ENCODE data around the gene TAF8. TPM values are rescaled to one million over a fixed set of nuclear protein-coding genes. Genes with fewer than 3 reads are reported as not detected.
A peak's percentile ranks its signal among the peaks of the same experiment; 100 is the strongest.
"Not testable (repeated sequence)": the region's sequence is repeated elsewhere in the genome, so short reads cannot be mapped to it uniquely, and the experiment has no call there.

TAF8 gene
- total RNA-seq, 1 experiment from 2014 or later: 27.8 TPM

DNA sequence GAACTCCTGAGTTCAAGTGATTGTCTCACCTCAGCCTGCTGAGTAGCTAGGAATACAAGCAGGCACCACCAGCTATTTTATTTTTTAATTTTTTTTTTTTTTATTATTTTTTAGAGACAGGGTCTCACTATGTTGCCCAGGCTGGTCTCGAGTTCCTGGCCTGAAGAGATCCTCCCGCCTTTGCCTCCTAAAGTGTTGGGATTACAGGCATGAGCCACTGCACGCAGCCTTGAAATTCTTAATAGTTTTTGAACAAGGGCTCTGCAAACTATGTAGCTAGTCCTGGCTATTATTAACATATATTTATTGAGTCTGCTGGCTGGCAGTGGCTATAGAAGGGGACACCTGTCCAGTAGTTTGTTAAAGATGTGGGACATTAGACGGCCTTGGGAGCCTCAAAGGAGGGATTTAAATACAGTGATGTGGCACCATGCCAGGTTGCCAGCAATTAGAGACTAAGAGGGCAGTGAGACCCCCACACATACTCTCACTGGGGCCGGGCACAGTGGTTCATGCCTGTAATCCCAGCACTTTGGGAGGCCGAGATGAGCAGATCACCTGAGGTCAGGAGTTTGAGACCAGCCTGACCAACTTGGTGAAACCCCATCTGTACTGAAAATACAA is 21.1 kb upstream of the TAF8 start:
- no peak for DNase-seq (ENCODE audit: low spot score)

DNA sequence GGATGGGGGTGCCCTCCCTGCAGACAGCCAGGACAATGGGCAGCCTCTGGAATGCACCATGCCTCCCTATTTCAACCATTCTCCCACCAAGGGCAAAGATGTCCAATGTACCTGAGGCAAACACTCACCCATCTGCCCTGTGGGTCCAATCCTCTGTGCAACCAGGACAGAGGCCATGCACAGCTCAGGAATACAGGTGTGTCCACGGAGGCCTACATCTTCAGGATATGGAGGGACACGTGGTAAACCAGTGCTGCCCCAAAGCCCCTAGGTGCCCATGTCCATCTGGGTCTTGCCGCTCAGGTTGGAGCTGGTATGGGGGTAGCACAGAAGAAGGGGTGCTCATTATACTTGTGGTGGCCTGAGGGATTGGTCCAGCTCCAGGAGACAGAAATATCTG is 20.4 kb upstream of the TAF8 start:
- DNase-seq (ENCODE audit: low spot score): no peak

DNA sequence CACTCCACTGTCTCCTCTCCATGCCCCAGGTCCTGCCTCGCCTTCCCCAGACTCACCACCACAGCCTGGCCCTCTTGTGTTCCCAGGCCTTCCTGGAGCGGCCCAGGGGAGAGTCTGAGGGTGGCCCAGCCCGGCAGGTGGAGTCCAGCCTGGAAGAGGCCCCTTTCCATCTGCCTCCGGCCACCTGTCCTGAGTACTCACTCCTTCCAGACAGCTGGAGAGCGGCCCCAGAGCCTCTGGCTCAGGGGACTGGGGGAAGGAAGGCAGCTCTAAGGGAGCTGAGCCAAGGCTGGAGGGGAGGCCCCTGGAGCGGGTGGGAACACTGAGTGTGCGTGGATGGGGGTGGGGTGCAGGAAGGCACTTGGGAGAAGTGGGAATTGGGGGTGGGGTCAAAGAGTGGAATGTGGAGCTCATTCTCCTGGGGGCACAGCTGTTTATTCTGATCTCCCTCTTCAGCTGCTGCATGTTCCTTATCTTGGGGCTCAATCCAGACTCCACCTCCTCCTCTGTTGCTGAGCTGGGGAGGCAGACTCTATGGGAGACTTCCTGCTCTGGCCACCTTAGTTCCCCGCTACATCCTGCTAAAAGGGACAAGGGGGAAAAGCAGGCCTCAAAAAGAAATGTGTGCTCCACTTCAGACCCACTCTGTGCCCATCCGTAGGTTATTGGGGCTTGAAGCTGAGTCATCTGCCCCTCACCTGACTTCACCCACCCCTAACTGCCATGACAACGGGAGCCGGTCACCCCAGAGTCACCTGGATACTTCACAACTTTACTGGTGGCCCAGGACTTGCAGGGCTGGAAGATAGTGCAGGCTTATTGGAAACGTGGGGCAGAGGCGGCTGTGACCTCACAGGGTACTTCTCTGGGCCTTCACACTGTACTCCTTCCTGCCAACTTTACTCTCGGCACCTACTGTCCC is 19.5 kb upstream of the TAF8 start:
- DNase-seq (ENCODE audit: low spot score): no peak

GRCh38 chr6:42032366-42032765 is 18.0 kb upstream of the TAF8 start:
- DNase-seq (ENCODE audit: low spot score): no peak

DNA sequence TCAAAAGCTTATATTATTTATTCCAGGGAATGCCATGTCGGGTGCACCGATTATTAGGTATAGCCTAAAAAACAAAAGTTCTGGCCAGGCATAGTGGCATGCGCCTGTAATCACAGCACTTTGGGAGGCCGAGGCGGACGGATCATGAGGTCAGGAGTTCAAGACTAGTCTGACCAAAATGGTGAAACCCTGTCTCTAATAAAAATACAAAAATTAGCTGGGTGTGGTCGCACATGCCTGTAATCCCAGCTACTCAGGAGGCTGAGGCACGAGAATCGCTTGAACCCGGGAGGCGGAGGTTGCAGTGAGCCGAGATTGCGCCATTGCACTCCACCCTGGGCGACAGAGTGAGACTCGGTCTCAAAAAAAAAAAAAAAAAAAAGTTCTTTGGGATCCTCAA is 12.7 kb upstream of the TAF8 start:
- DNase-seq (ENCODE audit: low spot score): not testable (repeated sequence)

- DNase-seq (ENCODE audit: low spot score): no peak
These were observed 12.2 kb upstream of the TAF8 start for GRCh38 chr6:42038163-42038562.

GRCh38 chr6:42038811-42039408 is 11.4 kb upstream of the TAF8 start:
- no peak for DNase-seq (ENCODE audit: low spot score)

DNA sequence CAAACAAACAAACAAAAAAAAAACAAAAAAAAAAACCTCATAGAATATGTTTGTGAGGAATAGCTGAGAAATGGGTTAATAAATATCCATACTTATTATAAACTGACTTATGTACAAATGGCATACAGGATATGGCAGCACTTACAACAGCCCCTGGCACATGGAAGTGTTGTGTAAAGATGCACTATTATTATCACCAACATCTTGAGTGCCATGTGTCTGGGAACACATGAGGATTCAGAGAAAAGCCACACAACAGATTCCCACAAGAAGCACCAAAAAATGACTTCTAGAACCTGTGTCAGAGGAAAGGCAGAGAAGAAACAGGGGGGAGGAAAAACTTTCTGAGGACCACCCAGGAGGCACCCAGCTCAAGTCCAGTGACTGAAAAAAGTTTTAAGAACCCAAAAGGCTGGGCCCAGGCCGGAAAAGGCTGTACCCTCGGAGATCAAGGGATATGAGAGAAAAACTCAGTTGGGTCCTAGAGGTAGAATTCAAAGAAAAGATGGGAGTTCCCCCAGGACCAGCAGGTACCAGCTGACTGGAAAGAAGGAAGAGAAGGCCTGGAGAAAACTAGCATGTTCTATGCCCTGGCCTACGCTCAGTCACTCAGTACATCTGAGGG is 9.4 kb upstream of the TAF8 start:
- DNase-seq (ENCODE audit: low spot score): no peak

DNA sequence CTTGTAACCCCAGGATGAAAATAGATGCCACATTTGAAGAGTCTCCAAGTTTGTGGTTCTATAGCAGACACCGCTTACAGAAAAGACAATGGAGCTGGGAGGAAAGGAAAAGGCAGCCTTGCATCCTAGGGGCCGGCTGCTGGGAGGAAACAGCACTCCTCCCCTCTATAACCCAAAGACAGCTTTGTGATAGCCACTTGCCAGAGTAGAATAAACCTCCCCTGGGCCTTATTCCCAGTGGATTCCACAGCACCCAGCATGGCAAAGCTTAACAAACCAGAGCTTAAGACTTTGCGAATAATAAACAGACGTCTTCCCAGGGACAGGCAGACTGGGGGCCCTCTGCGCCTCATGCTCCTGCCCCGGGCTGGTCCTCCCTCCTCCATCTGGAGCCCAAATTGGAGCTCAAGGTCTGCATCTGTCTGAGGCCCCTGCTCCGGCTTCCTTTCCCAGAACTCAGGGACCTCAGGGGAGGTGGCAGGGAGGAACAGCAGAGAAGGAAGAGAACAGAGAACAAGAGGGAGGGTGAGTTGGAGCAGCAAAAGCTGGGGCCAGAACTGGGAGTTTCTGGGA is 8.8 kb upstream of the TAF8 start:
- no peak for DNase-seq (ENCODE audit: low spot score)

DNA sequence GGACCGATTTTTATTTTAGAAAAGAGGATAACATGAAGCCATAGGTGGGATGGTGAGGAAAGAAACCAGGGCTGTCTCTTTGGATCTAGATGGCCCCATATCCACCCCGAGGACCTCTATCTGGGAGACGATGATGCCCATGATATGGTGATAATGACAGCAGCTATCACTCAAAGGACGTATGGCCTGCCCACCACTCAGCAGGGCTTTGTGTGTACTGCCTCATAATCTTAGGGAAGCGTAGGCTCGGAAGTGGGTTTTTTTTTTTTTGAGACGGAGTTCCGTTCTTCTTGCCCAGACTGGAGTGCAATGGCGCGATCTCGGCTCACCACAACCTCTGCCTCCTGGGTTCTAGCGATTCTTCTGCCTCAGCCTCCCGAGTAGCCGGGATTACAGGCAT is 8.2 kb upstream of the TAF8 start:
- no peak for DNase-seq (ENCODE audit: low spot score)

DNA sequence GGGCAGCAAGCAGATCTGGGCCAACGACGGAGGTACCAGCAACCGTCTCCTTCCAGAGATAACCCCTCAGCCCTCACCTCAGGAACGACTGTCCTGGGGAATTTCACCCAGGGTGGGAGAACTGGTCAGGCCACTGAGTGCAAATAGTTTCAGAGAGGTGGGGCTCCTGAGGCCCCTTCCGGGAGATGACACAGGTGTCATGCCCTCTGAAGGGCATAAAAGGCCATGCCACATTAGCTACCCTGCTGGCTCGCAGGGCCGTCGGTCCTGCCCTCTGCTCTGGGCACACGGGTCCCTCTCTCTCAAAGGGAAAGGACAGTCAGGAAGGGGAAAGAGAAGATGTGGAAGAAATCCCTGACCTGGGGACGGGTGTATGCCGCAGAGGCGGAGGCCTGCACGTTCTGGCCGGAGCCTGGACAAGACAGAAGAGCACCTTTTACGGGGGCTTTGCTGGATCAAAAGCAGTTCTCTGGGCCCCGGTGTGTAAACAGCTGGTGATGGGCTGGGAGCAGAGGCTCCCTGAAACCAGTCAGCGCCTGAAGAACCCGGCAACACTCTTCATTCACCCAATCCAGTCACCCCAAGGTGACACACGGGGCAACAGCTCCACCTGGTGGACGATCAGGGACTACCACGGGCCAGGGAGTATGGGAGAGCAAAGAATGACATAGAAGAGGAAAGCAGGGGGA is 6.4 kb upstream of the TAF8 start:
- peak; percentile 87 for DNase-seq (ENCODE audit: low spot score)

- peak; percentile 77 for DNase-seq (ENCODE audit: low spot score)
These were observed 4.5 kb upstream of the TAF8 start for GRCh38 chr6:42045538-42046460.

DNA sequence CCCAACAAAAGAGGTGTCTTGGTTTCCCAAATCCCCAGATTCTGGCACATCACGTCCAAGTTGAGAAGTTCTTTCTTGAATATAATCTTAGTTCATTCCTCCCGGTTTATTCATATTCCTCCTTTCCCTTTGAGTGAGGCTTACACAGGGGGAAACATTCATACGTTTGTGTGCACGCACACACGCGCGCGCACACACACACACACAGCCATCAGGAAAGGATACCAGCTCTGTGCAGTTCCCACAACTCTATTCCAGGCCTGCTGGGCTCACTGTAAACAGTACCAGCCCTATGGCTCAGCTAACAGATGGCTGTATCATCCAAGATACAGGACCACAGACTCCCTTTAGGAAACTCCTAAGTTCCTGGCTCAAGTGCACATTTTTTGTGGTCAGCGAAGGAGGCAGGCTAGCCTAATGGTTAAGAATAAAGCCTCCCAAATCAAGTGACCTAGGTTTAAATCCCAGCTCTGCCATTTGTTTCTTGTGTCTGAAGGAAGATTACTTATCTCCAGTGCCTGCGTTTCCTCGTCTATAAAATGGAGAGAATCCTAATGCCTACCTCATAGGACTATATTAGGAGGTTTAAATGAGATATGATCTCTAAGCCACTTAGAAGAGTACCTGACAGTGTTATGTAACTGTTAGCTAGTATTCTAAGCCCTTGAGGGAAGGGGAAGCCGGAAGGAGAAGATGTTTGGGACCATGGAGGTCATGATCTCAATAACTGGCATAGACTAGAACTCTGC is 3.7 kb upstream of the TAF8 start:
- DNase-seq (ENCODE audit: low spot score): peak; percentile 50

DNA sequence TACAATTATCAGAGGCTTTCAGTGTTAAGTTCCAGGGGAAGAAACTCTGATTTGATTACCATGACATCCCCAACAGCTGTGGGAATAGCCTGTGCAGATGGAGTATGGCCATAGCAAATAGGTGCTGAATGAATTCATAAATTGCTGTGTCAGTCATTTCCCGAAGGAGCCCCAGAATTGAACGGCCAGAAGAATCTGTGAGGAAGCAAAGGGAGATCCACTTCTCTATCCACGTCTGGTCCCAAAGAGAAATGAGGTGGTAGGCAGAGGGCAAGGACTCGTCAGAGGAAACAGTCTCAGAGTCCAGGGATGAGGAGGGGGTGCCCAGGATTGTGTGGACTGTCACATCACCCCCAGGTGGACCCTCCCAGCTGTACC is 3.1 kb upstream of the TAF8 start:
- no peak for DNase-seq (ENCODE audit: low spot score)

GRCh38 chr6:42047790-42048405 is 2.4 kb upstream of the TAF8 start:
- DNase-seq (ENCODE audit: low spot score): no peak

GRCh38 chr6:42049116-42049809 is 1.1 kb upstream of the TAF8 start:
- DNase-seq (ENCODE audit: low spot score): no peak

DNA sequence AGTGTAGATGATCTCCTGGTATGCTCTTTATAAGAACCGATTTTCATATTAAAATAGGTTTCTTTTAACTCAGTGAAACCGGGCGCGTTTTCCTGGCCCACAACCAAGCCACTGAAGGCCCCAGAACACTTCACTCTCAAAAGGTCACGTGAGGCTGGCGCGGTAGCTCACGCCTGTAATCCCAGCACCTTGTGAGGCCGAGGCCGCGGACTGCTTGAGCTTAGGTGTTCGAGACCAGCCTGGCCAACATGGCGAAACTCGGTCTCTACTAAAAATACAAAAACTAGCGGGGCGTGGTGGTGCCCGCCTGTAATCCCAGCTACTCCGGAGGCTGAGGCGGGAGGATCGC is 402 bp upstream of the TAF8 start:
- DNase-seq (ENCODE audit: low spot score): no peak

- no peak for DNase-seq (ENCODE audit: low spot score)
These were observed 937 bp downstream of the TAF8 start for GRCh38 chr6:42051268-42051653.

DNA sequence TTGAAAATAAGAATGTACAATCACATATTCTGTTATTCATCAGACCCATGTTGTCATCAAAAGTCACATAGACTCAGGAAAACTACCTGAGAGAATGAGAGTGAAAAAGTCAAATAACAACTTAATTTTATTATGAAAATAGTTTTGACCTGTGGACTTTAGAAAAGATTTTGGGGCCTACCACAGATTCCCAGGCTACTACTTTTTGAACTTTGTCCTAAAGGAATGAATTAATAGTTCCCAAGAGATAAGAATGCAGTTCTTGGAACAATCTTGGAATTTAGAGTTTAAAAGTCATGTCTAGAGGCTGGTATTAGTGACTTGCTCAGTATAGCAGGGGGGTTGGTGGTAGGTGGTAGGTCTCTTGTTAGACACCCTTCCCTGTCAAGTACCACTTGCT is 3.3 kb downstream of the TAF8 start:
- DNase-seq (ENCODE audit: low spot score): no peak

All from H4 (cell line).